Activated CD4-positive, alpha-beta T cell treated with anti-CD3 and anti-CD28 coated beads, Interleukin-10, Interleukin-2, amounts not matched to agents 100 ng/mL and 50 ng/mL, durations not matched to agents 16 hours and 8 hours (primary cell): ENCODE results near the gene AACS.

Source experiments
- DNase-seq: peaks from one replicate; pipeline ENCODE4 v3.0.0-alpha.2; 2020

AACS gene

GRCh38 chr12:125186471-125187147 is 121.4 kb downstream of the AACS start:
- DNase-seq = peak; percentile 12

GRCh38 chr12:125187148-125187745 is 122.0 kb downstream of the AACS start:
- no peak for DNase-seq

GRCh38 chr12:125187780-125188741 is 122.8 kb downstream of the AACS start:
- DNase-seq = no peak

GRCh38 chr12:125189015-125189414 is 123.8 kb downstream of the AACS start:
- no peak for DNase-seq

GRCh38 chr12:125189502-125189901 is 124.3 kb downstream of the AACS start:
- no peak for DNase-seq

GRCh38 chr12:125191361-125192087 is 126.3 kb downstream of the AACS start:
- DNase-seq = no peak

- no peak for DNase-seq
Measured at GRCh38 chr12:125192690-125193221, 127.5 kb downstream of the AACS start.
